Endothelial cell of umbilical vein (primary cell): Measurements from ENCODE around the gene MT1G.

Experiments
- EZH2 ChIP-seq: IDR thresholded peaks from 2 replicates; pipeline ENCODE4 v1.6.1; 2012; ENCODE audit warnings: borderline replicate concordance, low read depth, mild to moderate bottlenecking, moderate library complexity, low read length, inconsistent platforms; ENCODE audit not compliant: severe bottlenecking
- MYC ChIP-seq: IDR thresholded peaks from one replicate; pipeline ENCODE4 v1.6.1; 2011; ENCODE audit warnings: mild to moderate bottlenecking, low read depth, low read length
- POLR2A ChIP-seq: IDR thresholded peaks from 2 replicates; pipeline ENCODE4 v1.6.1; 2012; ENCODE audit warnings: low read depth, mild to moderate bottlenecking, control low read depth, low read length
- POLR2AphosphoS5 ChIP-seq: IDR thresholded peaks from 2 replicates; pipeline ENCODE4 v1.6.1; 2012; ENCODE audit warnings: low read depth, mild to moderate bottlenecking, control low read depth, low read length, moderate library complexity; ENCODE audit not compliant: insufficient read depth
- TF ChIP-seq, protein P1 (sequence below), 2 donors: IDR thresholded peaks; 1 replicate in 1 of 2; 2 replicates in 1 of 2; pipeline ENCODE4 v1.5.1; 2011; ENCODE audit warnings: low read length in 2 of 2, mild to moderate bottlenecking in 2 of 2, moderate library complexity in 2 of 2, control low read depth in 1 of 2, inconsistent platforms in 1 of 2, low read depth in 1 of 2; ENCODE audit not compliant: insufficient read depth in 1 of 2; ENCODE audit errors: extremely low read depth in 1 of 2
- TF ChIP-seq, protein P2 (sequence below): IDR thresholded peaks from 2 replicates; pipeline ENCODE4 v1.6.1; 2011; ENCODE audit not compliant: insufficient read depth, insufficient read length

DNA sequence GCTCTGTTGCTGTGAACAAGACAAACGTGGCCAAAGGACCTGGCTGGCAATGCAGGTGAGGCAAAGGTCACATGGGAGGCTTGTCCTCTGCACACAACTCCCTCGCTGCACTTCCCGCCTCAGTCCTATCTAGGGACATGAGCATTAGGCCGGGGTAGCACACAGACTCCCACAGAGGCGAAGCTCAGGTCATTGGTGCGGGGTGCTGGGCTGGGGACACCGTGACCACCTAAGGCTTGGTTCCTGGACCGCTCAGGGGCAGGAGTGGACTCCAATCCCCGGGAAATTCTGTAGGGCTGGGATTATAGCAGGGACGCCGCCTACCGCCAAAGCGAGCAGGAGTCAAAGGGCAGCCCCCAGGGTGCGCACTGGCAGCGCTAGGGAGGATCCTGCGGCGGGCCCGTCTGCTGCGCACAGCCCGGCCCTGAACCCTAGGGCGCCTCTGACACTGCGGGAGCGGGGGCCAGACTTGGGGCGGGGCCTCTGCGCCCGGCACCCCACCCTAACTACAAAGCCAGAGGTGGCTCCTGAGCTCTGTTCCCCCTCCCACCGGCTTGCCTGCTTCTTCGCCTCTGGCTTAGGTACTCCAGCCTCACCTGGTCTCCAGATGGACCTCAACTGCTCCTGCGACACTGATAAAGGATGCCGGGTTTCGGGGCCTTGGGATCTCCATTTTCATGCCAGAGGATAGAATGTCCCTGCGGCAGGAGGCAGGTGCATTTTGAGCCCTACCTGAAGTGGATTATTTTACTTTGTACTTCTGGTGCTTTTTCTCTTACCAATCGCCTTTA, 20.0 kb downstream of the MT1G start:
- TF ChIP-seq POLR2A = no peak
- TF ChIP-seq, protein P1, sequence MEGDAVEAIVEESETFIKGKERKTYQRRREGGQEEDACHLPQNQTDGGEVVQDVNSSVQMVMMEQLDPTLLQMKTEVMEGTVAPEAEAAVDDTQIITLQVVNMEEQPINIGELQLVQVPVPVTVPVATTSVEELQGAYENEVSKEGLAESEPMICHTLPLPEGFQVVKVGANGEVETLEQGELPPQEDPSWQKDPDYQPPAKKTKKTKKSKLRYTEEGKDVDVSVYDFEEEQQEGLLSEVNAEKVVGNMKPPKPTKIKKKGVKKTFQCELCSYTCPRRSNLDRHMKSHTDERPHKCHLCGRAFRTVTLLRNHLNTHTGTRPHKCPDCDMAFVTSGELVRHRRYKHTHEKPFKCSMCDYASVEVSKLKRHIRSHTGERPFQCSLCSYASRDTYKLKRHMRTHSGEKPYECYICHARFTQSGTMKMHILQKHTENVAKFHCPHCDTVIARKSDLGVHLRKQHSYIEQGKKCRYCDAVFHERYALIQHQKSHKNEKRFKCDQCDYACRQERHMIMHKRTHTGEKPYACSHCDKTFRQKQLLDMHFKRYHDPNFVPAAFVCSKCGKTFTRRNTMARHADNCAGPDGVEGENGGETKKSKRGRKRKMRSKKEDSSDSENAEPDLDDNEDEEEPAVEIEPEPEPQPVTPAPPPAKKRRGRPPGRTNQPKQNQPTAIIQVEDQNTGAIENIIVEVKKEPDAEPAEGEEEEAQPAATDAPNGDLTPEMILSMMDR (IDR thresholded peaks at IDR 0.05; ENCODE audit: extremely low read depth in 1 of 2, insufficient read depth in 1 of 2, low read depth in 1 of 2, low read length in 2 of 2) = no peak
- no peak for TF ChIP-seq POLR2AphosphoS5
- TF ChIP-seq, protein P2, sequence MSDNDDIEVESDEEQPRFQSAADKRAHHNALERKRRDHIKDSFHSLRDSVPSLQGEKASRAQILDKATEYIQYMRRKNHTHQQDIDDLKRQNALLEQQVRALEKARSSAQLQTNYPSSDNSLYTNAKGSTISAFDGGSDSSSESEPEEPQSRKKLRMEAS = no peak
- TF ChIP-seq EZH2 = peak; percentile 66
- no peak for TF ChIP-seq MYC
